HepG2 (cell line): ENCODE results near the gene CARD8. TPM values are rescaled to one million over a fixed set of nuclear protein-coding genes. Genes with fewer than 3 reads are reported as not detected.

ENCODE experiments used
- CBX5 ChIP-seq: sonication (generic); formaldehyde crosslinking; IDR thresholded peaks from 2 replicates; pipeline ENCODE4 v1.4.0; 2020; ENCODE audit warnings: missing genetic modification reagents, borderline replicate concordance
- CEBPG ChIP-seq: IDR thresholded peaks from 2 replicates; pipeline ENCODE4 v1.6.1; 2016
- DMAP1 ChIP-seq: IDR thresholded peaks from 2 replicates; pipeline ENCODE4 v1.6.1; 2016
- FOXA3 ChIP-seq: IDR thresholded peaks from 2 replicates; pipeline ENCODE4 v1.6.1; 2016; ENCODE audit warnings: missing genetic modification reagents, missing compliant biosample characterization
- HOXA9 ChIP-seq: sonication (generic); formaldehyde crosslinking; IDR thresholded peaks from 2 replicates; pipeline ENCODE4 v1.8.1; 2022; ENCODE audit warnings: missing genetic modification reagents, mild to moderate bottlenecking, moderate library complexity, borderline replicate concordance
- LCORL ChIP-seq, 2 experiments: fragments of 450-650 bp in 1 of 2; sonication (generic) in 1 of 2; formaldehyde crosslinking in 1 of 2; IDR thresholded peaks; 2 replicates each; pipeline versions ENCODE4 v1.5.0 to v1.6.1; 2017 to 2020; ENCODE audit warnings: antibody characterized with exemption in 1 of 2, missing genetic modification reagents in 1 of 2
- NKX3-1 ChIP-seq: sonication (generic); formaldehyde crosslinking; IDR thresholded peaks from 2 replicates; pipeline ENCODE4 v1.5.0; 2020; ENCODE audit warnings: missing genetic modification reagents
- POLR2G ChIP-seq: fragments of 200-400 bp; formaldehyde crosslinking; IDR thresholded peaks from 2 replicates; pipeline ENCODE4 v1.6.1; 2018; ENCODE audit warnings: mild to moderate bottlenecking, low read depth, low read length, moderate library complexity
- PTBP1 ChIP-seq: fragments of 200-400 bp; formaldehyde crosslinking; IDR thresholded peaks from 2 replicates; pipeline ENCODE4 v1.6.1; 2018; ENCODE audit warnings: low read length, low read depth; ENCODE audit not compliant: poor library complexity, severe bottlenecking
- RBFOX2 ChIP-seq: fragments of 200-400 bp; formaldehyde crosslinking; IDR thresholded peaks from 2 replicates; pipeline ENCODE4 v1.6.1; 2017; ENCODE audit warnings: low read depth, mild to moderate bottlenecking, low read length
- SKI ChIP-seq: fragments of 450-650 bp; IDR thresholded peaks from one replicate; pipeline ENCODE4 v1.6.1; 2018; ENCODE audit warnings: mild to moderate bottlenecking; ENCODE audit not compliant: partially characterized antibody
- SRY ChIP-seq: sonication (generic); formaldehyde crosslinking; IDR thresholded peaks from 2 replicates; pipeline ENCODE4 v1.8.0; 2022; ENCODE audit warnings: mild to moderate bottlenecking, missing genetic modification reagents
- TIGD3 ChIP-seq: sonication (generic); formaldehyde crosslinking; IDR thresholded peaks from 2 replicates; pipeline ENCODE4 v1.5.1; 2020; ENCODE audit warnings: mild to moderate bottlenecking, missing genetic modification reagents, borderline replicate concordance
- ZC3H13 ChIP-seq: sonication (generic); formaldehyde crosslinking; IDR thresholded peaks from 2 replicates; pipeline ENCODE4 v1.8.1; 2023; ENCODE audit warnings: mild to moderate bottlenecking, missing genetic modification reagents, moderate library complexity
- ZFYVE20 ChIP-seq: sonication (generic); formaldehyde crosslinking; IDR thresholded peaks from 2 replicates; pipeline ENCODE4 v1.8.0; 2023; ENCODE audit warnings: low read depth, mild to moderate bottlenecking, moderate library complexity, missing genetic modification reagents, borderline replicate concordance
- ZMYM3 ChIP-seq: sonication (generic); formaldehyde crosslinking; IDR thresholded peaks from 2 replicates; pipeline ENCODE4 v1.5.1; 2020; ENCODE audit warnings: mild to moderate bottlenecking, missing genetic modification reagents
- ZNF225 ChIP-seq: sonication (generic); formaldehyde crosslinking; IDR thresholded peaks from 2 replicates; pipeline ENCODE4 v1.4.0; 2020; ENCODE audit warnings: mild to moderate bottlenecking, missing genetic modification reagents
- ZNF350 ChIP-seq: sonication (generic); formaldehyde crosslinking; IDR thresholded peaks from 2 replicates; pipeline ENCODE4 v1.4.0; 2020; ENCODE audit warnings: mild to moderate bottlenecking, low read depth, missing genetic modification reagents, borderline replicate concordance
- ZNF777 ChIP-seq: sonication (generic); formaldehyde crosslinking; IDR thresholded peaks from 2 replicates; pipeline ENCODE4 v1.4.0; 2020; ENCODE audit warnings: missing genetic modification reagents
- polyA plus RNA-seq, 8 experiments: library from polyadenylated mRNA; depleted of rRNA in 3 of 8; stranded (reverse) in 7 of 8; unstranded in 1 of 8; fragments of >200 nt; fragmentation: Illumina TruSeq in 4 of 8; extraction: Trizol in 4 of 8; gene quantifications; 2 replicates each; pipeline versions ENCODE4 v1.2.1 to v1.2.3, GENCODE V29; 2011 to 2016; ENCODE audit warnings: low read depth in 4 of 8, missing spikeins in 1 of 8, mixed read lengths in 1 of 8; ENCODE audit not compliant: insufficient read depth in 1 of 8
- total RNA-seq, 5 experiments: library from RNA; depleted of rRNA; stranded (reverse); fragments of >200 nt; fragmentation: Illumina TruSeq; extraction: Trizol; gene quantifications; 2 replicates each; pipeline ENCODE4 v1.2.3, GENCODE V29; 2016; ENCODE audit warnings: low read depth in 1 of 5
- TF ChIP-seq, protein P1 (sequence below): IDR thresholded peaks from 2 replicates; pipeline ENCODE4 v1.6.1; 2016; ENCODE audit warnings: mild to moderate bottlenecking
- TF ChIP-seq, protein P2 (sequence below): IDR thresholded peaks from 2 replicates; pipeline ENCODE4 v1.6.1; 2016
- TF ChIP-seq, protein P3 (sequence below): IDR thresholded peaks from 2 replicates; pipeline ENCODE4 v1.6.1; 2016; ENCODE audit warnings: missing compliant biosample characterization, missing genetic modification reagents, borderline replicate concordance
- TF ChIP-seq, protein P4 (sequence below): sonication (generic); formaldehyde crosslinking; IDR thresholded peaks from 2 replicates; pipeline ENCODE4 v1.4.0; 2020; ENCODE audit warnings: missing genetic modification reagents

CARD8 gene
- total and polyA plus RNA-seq, 2 of the 13 experiments (the other 11 are each of a cell fraction or from before 2014, with no cell fraction given): 15.0 to 19.2 TPM

- TF ChIP-seq, protein P1, sequence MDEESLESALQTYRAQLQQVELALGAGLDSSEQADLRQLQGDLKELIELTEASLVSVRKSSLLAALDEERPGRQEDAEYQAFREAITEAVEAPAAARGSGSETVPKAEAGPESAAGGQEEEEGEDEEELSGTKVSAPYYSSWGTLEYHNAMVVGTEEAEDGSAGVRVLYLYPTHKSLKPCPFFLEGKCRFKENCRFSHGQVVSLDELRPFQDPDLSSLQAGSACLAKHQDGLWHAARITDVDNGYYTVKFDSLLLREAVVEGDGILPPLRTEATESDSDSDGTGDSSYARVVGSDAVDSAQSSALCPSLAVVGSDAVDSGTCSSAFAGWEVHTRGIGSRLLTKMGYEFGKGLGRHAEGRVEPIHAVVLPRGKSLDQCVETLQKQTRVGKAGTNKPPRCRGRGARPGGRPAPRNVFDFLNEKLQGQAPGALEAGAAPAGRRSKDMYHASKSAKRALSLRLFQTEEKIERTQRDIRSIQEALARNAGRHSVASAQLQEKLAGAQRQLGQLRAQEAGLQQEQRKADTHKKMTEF (CRISPR knock-in tag): peak; percentile 56; the same call in 1 of the 2 replicates
- TF ChIP-seq ZNF777 (CRISPR knock-in tag) (peak; percentile 27; the same call in 1 of the 2 replicates), CEBPG (CRISPR knock-in tag) (peak; percentile 92), LCORL (IDR thresholded peaks at IDR 0.05) (no peak), LCORL (CRISPR knock-in tag; IDR thresholded peaks at IDR 0.05) (0 out of 2 replicates have a peak, but pooled peaks have one; percentile 40), ZNF350 (peak; percentile 46; the same call in 1 of the 2 replicates), CBX5 (peak; percentile 40; the same call in 1 of the 2 replicates), TIGD3 (no peak), POLR2G (peak; percentile 51; the same call in 1 of the 2 replicates), SRY (CRISPR knock-in tag) (no peak), ZMYM3 (CRISPR knock-in tag) (peak; percentile 75), DMAP1 (CRISPR knock-in tag) (peak; percentile 72; the same call in 1 of the 2 replicates), ZNF225 (CRISPR knock-in tag) (0 out of 2 replicates have a peak, but pooled peaks have one; percentile 27), SKI (peak; percentile 34), ZFYVE20 (CRISPR knock-in tag) (no peak), RBFOX2 (peak; percentile 44; the same call in 1 of the 2 replicates), FOXA3 (CRISPR knock-in tag) (peak; percentile 47; the same call in 1 of the 2 replicates), HOXA9 (CRISPR knock-in tag) (no peak), ZC3H13 (CRISPR knock-in tag) (no peak), NKX3-1 (CRISPR knock-in tag) (no peak; the same call in 1 of the 2 replicates), PTBP1 (no peak)
- TF ChIP-seq, protein P2, sequence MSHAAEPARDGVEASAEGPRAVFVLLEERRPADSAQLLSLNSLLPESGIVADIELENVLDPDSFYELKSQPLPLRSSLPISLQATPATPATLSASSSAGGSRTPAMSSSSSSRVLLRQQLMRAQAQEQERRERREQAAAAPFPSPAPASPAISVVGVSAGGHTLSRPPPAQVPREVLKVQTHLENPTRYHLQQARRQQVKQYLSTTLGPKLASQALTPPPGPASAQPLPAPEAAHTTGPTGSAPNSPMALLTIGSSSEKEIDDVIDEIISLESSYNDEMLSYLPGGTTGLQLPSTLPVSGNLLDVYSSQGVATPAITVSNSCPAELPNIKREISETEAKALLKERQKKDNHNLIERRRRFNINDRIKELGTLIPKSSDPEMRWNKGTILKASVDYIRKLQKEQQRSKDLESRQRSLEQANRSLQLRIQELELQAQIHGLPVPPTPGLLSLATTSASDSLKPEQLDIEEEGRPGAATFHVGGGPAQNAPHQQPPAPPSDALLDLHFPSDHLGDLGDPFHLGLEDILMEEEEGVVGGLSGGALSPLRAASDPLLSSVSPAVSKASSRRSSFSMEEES: peak; percentile 67
- TF ChIP-seq, protein P3, sequence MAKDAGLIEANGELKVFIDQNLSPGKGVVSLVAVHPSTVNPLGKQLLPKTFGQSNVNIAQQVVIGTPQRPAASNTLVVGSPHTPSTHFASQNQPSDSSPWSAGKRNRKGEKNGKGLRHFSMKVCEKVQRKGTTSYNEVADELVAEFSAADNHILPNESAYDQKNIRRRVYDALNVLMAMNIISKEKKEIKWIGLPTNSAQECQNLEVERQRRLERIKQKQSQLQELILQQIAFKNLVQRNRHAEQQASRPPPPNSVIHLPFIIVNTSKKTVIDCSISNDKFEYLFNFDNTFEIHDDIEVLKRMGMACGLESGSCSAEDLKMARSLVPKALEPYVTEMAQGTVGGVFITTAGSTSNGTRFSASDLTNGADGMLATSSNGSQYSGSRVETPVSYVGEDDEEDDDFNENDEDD: peak; percentile 62; the same call in 1 of the 2 replicates
- TF ChIP-seq, protein P4, sequence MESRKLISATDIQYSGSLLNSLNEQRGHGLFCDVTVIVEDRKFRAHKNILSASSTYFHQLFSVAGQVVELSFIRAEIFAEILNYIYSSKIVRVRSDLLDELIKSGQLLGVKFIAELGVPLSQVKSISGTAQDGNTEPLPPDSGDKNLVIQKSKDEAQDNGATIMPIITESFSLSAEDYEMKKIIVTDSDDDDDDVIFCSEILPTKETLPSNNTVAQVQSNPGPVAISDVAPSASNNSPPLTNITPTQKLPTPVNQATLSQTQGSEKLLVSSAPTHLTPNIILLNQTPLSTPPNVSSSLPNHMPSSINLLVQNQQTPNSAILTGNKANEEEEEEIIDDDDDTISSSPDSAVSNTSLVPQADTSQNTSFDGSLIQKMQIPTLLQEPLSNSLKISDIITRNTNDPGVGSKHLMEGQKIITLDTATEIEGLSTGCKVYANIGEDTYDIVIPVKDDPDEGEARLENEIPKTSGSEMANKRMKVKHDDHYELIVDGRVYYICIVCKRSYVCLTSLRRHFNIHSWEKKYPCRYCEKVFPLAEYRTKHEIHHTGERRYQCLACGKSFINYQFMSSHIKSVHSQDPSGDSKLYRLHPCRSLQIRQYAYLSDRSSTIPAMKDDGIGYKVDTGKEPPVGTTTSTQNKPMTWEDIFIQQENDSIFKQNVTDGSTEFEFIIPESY (CRISPR knock-in tag): peak; percentile 49; the same call in 1 of the 2 replicates
Observed at GRCh38 chr19:48271531-48272151, 15.9 kb upstream of the CARD8 start (continued).
